HG02938 (cell line): ENCODE results near the gene PHF21A.
A peak's percentile ranks its signal among the peaks of the same experiment; 100 is the strongest.
"Not testable (repeated sequence)": the region's sequence is repeated elsewhere in the genome, so short reads cannot be mapped to it uniquely, and the experiment has no call there.

ENCODE experiments used
- ATAC-seq: cut with Tn5 transposase; IDR thresholded peaks from one replicate; pipeline ENCODE4 v1.9.1; 2021; ENCODE audit warnings: mild to moderate bottlenecking, moderate library complexity; ENCODE audit not compliant: unreplicated experiment

PHF21A gene

DNA sequence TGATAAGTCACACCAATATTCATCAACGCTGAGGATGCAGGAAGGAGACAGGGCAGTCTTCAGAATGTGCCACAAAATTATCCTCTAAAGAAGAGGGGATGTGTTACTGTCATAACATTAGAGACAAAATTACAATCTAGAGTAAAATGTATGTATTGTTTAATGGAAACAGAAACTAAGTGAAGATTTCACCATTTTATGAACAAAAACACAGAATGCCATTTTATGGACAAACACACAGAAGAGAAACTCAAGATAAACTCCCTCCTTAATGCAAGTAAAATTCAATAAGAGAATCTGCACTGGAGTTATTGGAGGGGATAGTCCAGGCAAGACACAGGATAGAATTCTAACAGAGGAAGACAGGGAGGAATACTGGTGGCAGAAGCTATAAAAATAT is 136.0 kb downstream of the PHF21A start:
- no peak for ATAC-seq

DNA sequence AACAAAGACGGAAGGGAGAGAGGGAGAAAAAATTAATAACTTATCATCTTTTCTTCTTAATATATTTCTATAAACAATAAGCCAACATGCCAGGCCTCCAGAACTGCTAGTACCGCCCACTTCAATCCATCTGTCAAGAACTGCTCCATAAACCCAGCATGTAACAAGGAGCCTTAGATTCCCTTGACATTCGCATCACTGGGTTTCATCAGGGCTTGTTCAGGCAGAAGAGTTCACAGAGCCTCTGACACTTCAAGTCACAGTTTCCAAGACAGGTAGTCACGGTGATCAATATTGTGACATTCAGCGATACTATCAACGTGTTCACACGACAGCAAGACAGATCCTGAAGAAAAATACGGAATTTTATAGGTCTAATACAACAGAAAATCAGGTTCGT is 137.1 kb downstream of the PHF21A start:
- no peak for ATAC-seq

DNA sequence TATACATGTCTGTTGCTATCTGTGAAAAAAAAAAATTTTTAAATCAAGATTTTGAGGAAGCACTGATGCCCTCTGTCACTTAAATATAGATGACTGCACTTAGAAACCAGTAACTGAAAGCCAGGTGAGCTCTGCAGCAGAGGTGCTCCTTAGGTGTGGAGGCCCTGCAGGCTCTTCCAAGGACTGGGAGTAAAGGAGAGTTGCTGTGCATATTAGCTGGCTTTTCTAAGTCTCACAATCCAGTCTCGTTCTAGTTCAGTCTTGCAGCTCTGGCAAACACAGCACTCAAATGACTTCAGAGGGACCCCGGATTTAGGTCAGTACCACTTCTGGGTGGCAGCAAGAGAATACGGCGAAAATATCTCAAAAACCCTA is 137.8 kb downstream of the PHF21A start:
- no peak for ATAC-seq

DNA sequence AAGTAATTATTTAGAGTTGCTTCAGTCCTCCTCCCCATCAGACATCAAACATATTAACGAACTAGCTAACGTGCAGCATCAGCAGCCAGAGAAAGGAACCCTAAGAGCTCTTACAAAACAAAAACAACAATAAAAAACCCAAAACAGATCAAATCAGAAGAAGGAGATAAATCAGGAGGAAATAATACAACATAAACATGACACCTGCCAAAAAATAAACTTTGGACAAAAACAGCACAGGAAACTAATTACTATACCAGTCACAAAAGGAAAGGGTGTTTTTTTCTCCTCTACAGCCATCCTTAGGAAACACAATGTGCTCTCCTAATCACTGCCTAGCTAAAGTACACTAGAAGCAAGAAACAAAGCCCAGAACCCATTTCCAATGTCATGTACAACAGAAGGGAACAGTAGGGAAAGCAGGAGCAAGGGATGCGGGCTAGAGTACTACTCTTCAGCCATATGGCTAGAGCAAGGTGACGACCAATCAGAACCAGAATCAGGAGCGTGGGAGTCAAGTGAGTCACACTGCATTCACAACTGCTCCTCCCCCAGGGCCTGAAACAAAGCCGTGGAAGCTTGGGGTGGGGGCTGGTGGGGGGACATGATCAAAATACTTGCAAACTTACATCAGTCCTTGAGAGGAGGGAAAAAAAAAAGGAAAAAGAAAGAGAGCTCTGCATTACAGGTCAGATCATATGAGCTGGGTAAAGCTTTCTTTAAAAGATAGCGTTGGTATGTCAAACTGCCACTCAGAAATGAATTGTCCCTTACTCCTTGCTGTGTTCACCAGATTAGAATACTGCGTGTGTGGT is 138.4 kb downstream of the PHF21A start:
- no peak for ATAC-seq

DNA sequence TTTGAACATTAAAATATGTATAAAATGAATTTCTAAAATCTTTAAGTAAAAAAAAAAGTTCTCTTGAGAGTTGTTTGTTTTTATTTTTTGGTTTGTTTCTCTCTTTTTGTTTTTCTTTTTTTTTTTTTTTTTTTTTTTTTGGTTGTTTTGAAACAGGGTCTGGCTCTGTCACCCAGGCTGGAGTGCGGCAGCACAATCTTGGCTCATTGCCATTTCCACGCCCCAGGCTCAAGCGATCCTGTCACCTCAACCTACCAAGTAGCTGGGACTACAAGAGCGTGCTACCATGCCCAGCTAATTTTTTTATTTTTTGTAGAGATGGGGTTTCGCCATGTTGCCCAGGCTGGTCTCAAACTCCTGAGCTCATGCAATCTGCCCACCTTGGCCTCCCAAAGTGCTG is 139.4 kb downstream of the PHF21A start:
- not testable (repeated sequence) for ATAC-seq

DNA sequence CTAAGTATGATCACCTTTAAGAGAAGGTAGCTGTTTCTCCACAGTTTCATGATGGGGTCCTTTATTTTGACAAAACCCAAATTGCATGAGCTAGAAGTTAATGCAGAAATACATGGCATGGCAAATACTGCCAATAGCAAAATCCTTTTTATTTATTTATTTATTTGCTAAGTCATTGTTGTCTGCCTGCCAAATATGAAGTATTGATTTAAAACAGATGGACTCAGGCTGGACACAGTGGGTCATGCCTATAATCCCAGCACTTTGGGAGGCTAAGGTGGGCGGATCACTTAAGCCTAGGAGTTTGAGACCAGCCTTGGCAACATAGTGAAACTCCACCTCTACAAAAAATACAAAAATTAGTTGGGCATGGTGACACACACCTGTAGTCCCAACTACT is 146.4 kb downstream of the PHF21A start:
- no peak for ATAC-seq

DNA sequence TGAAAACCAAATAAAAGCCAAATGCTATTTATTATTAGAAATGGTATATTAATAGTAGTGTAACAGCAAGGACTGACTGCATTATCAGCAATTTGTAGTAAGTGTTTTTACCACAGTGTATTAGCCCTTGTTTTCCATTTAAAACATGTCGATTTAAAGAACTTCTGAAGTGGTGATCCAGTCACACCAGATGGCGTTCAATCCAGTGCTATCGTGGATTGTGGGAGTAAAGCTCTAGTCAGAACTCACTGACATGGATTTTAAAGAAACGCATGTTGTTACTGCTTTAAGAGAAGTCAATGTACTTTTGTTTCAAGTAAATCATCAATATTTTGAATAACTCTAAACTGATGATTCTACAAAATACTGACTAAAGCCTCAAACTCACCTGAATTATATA is 147.7 kb downstream of the PHF21A start:
- no peak for ATAC-seq

GRCh38 chr11:45968901-45969300 is 152.4 kb downstream of the PHF21A start:
- ATAC-seq: no peak

GRCh38 chr11:45967506-45967905 is 153.7 kb downstream of the PHF21A start:
- no peak for ATAC-seq

DNA sequence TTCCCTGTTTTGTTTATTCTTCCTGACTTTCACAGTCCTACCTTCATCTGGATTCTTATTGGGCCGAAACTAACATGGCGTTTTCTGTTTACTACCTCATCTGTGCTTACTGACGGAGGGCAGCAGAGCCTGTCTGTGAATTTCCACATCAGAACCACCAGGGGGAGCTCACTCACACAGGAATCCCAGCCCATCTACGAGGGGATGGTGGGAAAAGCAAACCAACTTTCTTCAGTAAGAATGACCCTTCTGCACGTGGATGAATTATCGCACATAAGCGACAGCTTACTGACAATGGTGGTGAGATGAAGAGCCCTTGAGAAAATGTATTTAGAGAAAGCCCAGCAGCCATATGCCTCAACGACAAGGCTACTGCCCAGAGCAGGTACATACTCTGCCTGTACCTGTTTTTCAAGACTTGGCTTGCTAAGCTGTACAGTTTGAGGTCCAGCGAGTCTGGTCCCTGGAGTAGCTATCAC is 156.3 kb downstream of the PHF21A start:
- peak; percentile 80 for ATAC-seq

- ATAC-seq: no peak
Observed at GRCh38 chr11:45961751-45962240, 159.5 kb downstream of the PHF21A start.

GRCh38 chr11:45960387-45961095 is 160.7 kb downstream of the PHF21A start:
- no peak for ATAC-seq

GRCh38 chr11:45959851-45960250 is 161.4 kb downstream of the PHF21A start:
- no peak for ATAC-seq

- ATAC-seq: no peak
Observed at GRCh38 chr11:45949992-45950407, 171.3 kb downstream of the PHF21A start.

DNA sequence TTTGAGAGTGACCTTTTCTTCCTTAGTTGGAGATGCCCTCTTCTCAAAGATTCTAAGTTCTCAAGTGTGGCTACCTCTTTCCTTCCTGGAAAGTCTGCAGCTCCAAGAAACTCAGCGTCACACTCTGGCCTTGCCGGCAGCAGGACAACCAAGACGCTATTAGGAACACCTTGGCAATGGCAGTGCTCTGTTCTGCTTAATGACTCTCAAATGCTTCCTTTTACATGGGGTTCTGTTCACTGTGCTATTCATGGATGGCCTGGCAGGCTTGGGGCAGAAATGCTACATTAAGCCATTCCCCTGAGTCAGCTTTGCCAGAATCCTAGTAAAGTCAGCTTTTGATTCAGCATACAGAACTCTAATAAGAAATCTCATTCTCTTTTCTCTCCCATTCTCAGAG is 172.9 kb downstream of the PHF21A start:
- ATAC-seq: no peak

DNA sequence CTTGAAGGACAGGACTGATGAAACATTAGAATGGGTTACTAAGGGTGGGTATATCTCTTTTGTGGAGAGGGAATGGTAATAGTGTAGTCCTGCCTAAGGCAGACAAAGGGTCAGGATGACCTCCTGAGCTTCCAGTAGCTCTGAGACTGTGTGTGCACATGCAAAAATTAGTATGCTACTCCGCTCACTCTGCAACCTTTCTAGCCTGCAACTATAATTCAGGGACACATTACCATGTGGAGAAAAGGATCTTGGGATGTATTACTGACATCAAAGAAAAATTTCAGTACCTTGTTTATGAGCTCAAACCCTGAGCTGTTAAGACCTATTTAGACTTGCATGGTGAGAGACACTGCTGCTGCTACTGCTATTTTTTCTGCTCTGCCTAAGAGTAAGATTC is 173.4 kb downstream of the PHF21A start:
- ATAC-seq: no peak

DNA sequence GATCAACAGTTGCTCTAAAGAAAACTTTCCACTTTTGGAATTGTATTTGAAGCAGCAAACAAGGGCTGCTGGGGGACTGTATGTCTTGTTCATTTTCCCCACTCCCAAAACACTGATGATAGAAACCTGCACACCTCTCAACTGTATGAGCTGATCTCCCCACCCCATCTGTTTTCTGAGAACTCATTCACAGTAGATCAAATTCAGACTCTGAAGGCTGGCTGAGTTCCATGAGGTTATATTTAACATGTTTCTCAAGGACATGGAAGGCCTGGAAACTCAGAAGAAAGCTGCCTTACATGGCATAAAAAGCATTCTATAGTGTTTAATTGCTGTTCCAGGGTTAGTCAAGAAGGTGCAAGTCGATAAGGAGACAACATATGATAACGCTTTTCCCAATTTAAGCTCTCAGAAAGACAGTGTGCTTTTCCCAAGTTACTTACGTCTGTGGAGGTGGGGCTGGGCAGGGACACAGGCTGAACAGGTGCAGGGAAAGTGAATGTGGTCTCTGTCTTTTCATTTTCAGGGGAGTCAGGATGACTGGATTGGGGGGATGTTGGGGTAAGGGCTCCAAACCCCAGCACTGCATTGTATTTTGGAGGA is 175.8 kb downstream of the PHF21A start:
- ATAC-seq: no peak

DNA sequence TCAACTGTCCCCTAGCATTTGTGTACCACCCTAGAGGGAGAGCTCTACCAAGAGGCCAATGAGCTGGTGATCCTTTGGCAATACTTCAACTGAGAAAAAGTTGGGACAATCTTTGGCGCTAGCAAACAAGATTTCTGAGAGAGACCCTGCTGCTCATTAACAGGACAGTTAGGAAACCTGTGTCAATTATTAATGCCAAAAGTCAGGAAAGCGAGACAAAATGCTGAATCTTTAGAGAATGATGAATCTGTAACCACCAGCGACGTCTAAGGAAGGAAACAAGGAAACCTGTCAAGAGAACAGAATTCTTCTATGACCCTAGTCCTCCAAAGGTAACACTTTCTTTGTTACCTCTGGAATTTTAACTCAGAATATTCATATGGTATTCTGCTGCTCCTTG is 178.9 kb downstream of the PHF21A start:
- no peak for ATAC-seq

- no peak for ATAC-seq
Observed at GRCh38 chr11:45941285-45941684, 180.0 kb downstream of the PHF21A start.

DNA sequence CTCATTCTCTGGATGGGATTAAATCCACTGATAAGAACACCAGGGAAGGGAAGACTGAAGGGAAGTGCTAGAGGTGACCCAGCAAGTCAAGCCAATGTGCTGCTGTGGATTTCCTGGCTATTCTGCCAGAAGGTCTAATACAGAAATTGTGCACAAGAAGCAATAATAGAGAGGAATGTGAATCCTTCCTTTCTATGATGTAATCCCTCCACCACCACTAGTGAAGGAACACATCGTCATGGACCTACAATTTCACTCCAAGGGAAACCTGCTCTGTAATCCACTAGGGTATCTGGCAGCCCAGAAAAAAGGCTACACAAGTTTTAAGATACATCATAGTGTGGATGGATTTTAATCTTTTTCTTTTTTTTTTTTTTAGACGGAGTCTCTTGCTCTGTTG is 181.4 kb downstream of the PHF21A start:
- no peak for ATAC-seq

DNA sequence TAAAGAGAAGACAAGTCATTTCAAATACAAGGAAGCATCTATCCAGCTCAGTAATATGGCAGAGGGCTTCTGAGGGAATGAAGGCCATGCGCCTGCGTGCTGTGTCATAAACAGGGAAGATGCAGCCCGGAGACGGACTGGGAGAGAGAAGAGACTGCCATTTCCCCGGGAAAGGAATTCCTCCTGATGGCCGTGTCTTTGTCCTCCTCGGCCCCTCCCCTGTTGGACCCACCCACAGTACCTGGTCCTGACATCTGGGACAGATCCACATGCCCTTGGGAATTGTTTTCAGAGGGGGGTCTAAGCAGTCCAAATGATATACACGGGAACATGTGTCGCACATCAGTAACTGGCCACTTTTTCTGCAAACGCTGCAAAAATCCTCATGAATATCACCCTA is 183.3 kb downstream of the PHF21A start:
- ATAC-seq: no peak
